HepG2 (cell line): ENCODE data around the gene PIGO. TPM values are rescaled to one million over a fixed set of nuclear protein-coding genes. Genes with fewer than 3 reads are reported as not detected.
A peak's percentile ranks its signal among the peaks of the same experiment; 100 is the strongest.

Experiments
- ATRX ChIP-seq: sonication (generic); formaldehyde crosslinking; IDR thresholded peaks from 2 replicates; pipeline ENCODE4 v1.4.0; 2020; ENCODE audit warnings: missing genetic modification reagents, borderline replicate concordance
- BCL3 ChIP-seq: sonication (generic); formaldehyde crosslinking; IDR thresholded peaks from 2 replicates; pipeline ENCODE4 v1.5.1; 2020; ENCODE audit warnings: mild to moderate bottlenecking, missing genetic modification reagents, moderate library complexity
- CCAR2 ChIP-seq: fragments of 200-400 bp; formaldehyde crosslinking; optimal IDR thresholded peaks from 2 replicates; pipeline ENCODE3; 2018; ENCODE audit warnings: low read depth, mild to moderate bottlenecking, low read length, moderate library complexity
- FIP1L1 ChIP-seq: fragments of 200-400 bp; formaldehyde crosslinking; IDR thresholded peaks from 2 replicates; pipeline ENCODE4 v1.6.1; 2018; ENCODE audit warnings: low read depth, mild to moderate bottlenecking, low read length, moderate library complexity, borderline replicate concordance; ENCODE audit not compliant: insufficient read depth
- MAF1 ChIP-seq: sonication (generic); formaldehyde crosslinking; IDR thresholded peaks from 2 replicates; pipeline ENCODE4 v1.5.0; 2020; ENCODE audit warnings: missing genetic modification reagents, borderline replicate concordance
- MBNL3 ChIP-seq: fragments of 250-450 bp; sonication (Bioruptor Pico); conservative IDR thresholded peaks from 2 replicates; pipeline ENCODE4 v1.8.0; 2022; ENCODE audit warnings: mild to moderate bottlenecking, inconsistent platforms
- PLRG1 ChIP-seq: fragments of 450-650 bp; conservative IDR thresholded peaks from 2 replicates; pipeline ENCODE4 v1.6.1; 2016
- SYNCRIP ChIP-seq: fragments of 200-400 bp; formaldehyde crosslinking; IDR thresholded peaks from 2 replicates; pipeline ENCODE4 v1.6.1; 2018; ENCODE audit warnings: mild to moderate bottlenecking, low read depth, low read length; ENCODE audit not compliant: insufficient read depth
- ZBTB20 ChIP-seq: sonication (generic); formaldehyde crosslinking; IDR thresholded peaks from 2 replicates; pipeline ENCODE4 v1.8.1; 2023; ENCODE audit warnings: missing genetic modification reagents, low read depth, mild to moderate bottlenecking, borderline replicate concordance
- ZBTB33 ChIP-seq: sonication (generic); formaldehyde crosslinking; IDR thresholded peaks from 2 replicates; pipeline ENCODE4 v1.4.0; 2020; ENCODE audit warnings: missing genetic modification reagents
- ZBTB37 ChIP-seq: sonication (generic); formaldehyde crosslinking; IDR thresholded peaks from 2 replicates; pipeline ENCODE4 v1.4.0; 2020; ENCODE audit warnings: mild to moderate bottlenecking, missing genetic modification reagents
- ZGPAT ChIP-seq: IDR thresholded peaks from 2 replicates; pipeline ENCODE4 v1.6.1; 2016; ENCODE audit warnings: mild to moderate bottlenecking
- ZMYM2 ChIP-seq: sonication (generic); formaldehyde crosslinking; IDR thresholded peaks from 2 replicates; pipeline ENCODE4 v1.8.0; 2022; ENCODE audit warnings: mild to moderate bottlenecking, missing genetic modification reagents
- ZMYM3 ChIP-seq: sonication (generic); formaldehyde crosslinking; IDR thresholded peaks from 2 replicates; pipeline ENCODE4 v1.5.1; 2020; ENCODE audit warnings: mild to moderate bottlenecking, missing genetic modification reagents
- ZNF569 ChIP-seq: sonication (generic); formaldehyde crosslinking; IDR thresholded peaks from 2 replicates; pipeline ENCODE4 v1.5.0; 2020; ENCODE audit warnings: mild to moderate bottlenecking, missing genetic modification reagents, moderate library complexity, borderline replicate concordance
- ZNF766 ChIP-seq: sonication (generic); formaldehyde crosslinking; IDR thresholded peaks from 2 replicates; pipeline ENCODE4 v1.5.0; 2020; ENCODE audit warnings: missing genetic modification reagents, borderline replicate concordance
- ZSCAN25 ChIP-seq: sonication (generic); formaldehyde crosslinking; IDR thresholded peaks from 2 replicates; pipeline ENCODE4 v1.8.0; 2022; ENCODE audit warnings: mild to moderate bottlenecking, missing genetic modification reagents
- polyA plus RNA-seq, 8 experiments: library from polyadenylated mRNA; depleted of rRNA in 3 of 8; stranded (reverse) in 7 of 8; unstranded in 1 of 8; fragments of >200 nt; fragmentation: Illumina TruSeq in 4 of 8; extraction: Trizol in 4 of 8; gene quantifications; 2 replicates each; pipeline versions ENCODE4 v1.2.1 to v1.2.3, GENCODE V29; 2011 to 2016; ENCODE audit warnings: low read depth in 4 of 8, missing spikeins in 1 of 8, mixed read lengths in 1 of 8; ENCODE audit not compliant: insufficient read depth in 1 of 8
- total RNA-seq, 5 experiments: library from RNA; depleted of rRNA; stranded (reverse); fragments of >200 nt; fragmentation: Illumina TruSeq; extraction: Trizol; gene quantifications; 2 replicates each; pipeline ENCODE4 v1.2.3, GENCODE V29; 2016; ENCODE audit warnings: low read depth in 1 of 5
- TF ChIP-seq, protein P1 (sequence below): sonication (generic); formaldehyde crosslinking; IDR thresholded peaks from 2 replicates; pipeline ENCODE4 v1.8.0; 2022; ENCODE audit warnings: mild to moderate bottlenecking, missing genetic modification reagents; ENCODE audit not compliant: insufficient replicate concordance
- TF ChIP-seq, protein P2 (sequence below): sonication (generic); formaldehyde crosslinking; IDR thresholded peaks from 2 replicates; pipeline ENCODE4 v1.5.1; 2020; ENCODE audit warnings: missing genetic modification reagents, mild to moderate bottlenecking, borderline replicate concordance

The PIGO gene
- total and polyA plus RNA-seq, 2 of the 13 experiments (the other 11 are each of a cell fraction or from before 2014, with no cell fraction given): 20.5 to 26.2 TPM

GRCh38 chr9:35079426-35080341 is 16.7 kb downstream of the PIGO start, which contains the start of gene FANCG (continued):
- TF ChIP-seq ZBTB33 (CRISPR knock-in tag) (no peak), ATRX (CRISPR knock-in tag) (no peak), SYNCRIP (no peak), FIP1L1 (no peak), MBNL3 (no peak), ZMYM2 (no peak), CCAR2 (no peak), ZBTB37 (CRISPR knock-in tag) (no peak), ZNF766 (CRISPR knock-in tag) (0 out of 2 replicates have a peak, but pooled peaks have one; percentile 61), ZMYM3 (CRISPR knock-in tag) (no peak), BCL3 (CRISPR knock-in tag) (peak; percentile 61; the same call in 1 of the 2 replicates), MAF1 (CRISPR knock-in tag) (peak; percentile 41; the same call in 1 of the 2 replicates), PLRG1 (no peak), ZSCAN25 (CRISPR knock-in tag) (peak; percentile 43; the same call in 1 of the 2 replicates), ZBTB20 (CRISPR knock-in tag) (no peak), ZNF569 (CRISPR knock-in tag) (no peak; the same call in 1 of the 2 replicates), ZGPAT (peak; percentile 74)
- TF ChIP-seq, protein P1, sequence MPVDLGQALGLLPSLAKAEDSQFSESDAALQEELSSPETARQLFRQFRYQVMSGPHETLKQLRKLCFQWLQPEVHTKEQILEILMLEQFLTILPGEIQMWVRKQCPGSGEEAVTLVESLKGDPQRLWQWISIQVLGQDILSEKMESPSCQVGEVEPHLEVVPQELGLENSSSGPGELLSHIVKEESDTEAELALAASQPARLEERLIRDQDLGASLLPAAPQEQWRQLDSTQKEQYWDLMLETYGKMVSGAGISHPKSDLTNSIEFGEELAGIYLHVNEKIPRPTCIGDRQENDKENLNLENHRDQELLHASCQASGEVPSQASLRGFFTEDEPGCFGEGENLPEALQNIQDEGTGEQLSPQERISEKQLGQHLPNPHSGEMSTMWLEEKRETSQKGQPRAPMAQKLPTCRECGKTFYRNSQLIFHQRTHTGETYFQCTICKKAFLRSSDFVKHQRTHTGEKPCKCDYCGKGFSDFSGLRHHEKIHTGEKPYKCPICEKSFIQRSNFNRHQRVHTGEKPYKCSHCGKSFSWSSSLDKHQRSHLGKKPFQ (CRISPR knock-in tag): no peak
- TF ChIP-seq, protein P2, sequence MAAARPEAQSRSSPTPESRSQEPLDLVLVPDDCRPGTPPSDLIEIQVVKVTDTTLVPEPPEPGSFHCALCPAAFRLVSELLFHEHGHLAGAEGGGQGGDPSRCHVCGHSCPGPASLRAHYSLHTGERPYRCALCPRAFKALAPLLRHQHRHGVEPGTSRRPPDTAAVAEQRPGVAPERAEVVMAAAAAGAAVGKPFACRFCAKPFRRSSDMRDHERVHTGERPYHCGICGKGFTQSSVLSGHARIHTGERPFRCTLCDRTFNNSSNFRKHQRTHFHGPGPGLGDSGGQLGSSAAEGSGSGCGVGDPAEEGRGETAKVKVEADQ: no peak
